Neuron (in vitro differentiated cells): ENCODE measurements around the gene NXPE1.

Source experiments
- H2AFZ ChIP-seq: one replicate; pipeline ENCODE4 v1.6.1; 2013; ENCODE audit warnings: low read depth, mild to moderate bottlenecking, inconsistent platforms, low read length, moderate library complexity
- H3K27me3 ChIP-seq: one replicate; pipeline ENCODE4 v1.6.1; 2013; ENCODE audit warnings: low read length; ENCODE audit not compliant: insufficient read depth
- H3K36me3 ChIP-seq: one replicate; pipeline ENCODE4 v1.6.1; 2013; ENCODE audit warnings: low read length; ENCODE audit not compliant: insufficient read depth
- H3K4me1 ChIP-seq: one replicate; pipeline ENCODE4 v1.6.1; 2013; ENCODE audit warnings: low read length; ENCODE audit not compliant: insufficient read depth
- H3K4me3 ChIP-seq: 2 replicates; pipeline ENCODE4 v1.5.1; 2013; ENCODE audit warnings: mild to moderate bottlenecking, low read length, moderate library complexity
- H3K9me3 ChIP-seq: one replicate; pipeline ENCODE4 v1.6.1; 2013; ENCODE audit warnings: low read length

Gene NXPE1

GRCh38 chr11:114595571-114595970 lies 35.9 kb upstream of the NXPE1 start, which contains the start of gene NXPE4:
NXPE4 (minus strand) TSS chr11:114595786; CDS start chr11:114594759, 1,027 bp downstream.
- H3K36me3 ChIP-seq: no peaks in the 10 kb centered on the region
- no peaks in the 10 kb centered on the region for H3K9me3 ChIP-seq

GRCh38 chr11:114594703-114595102 lies 35.0 kb upstream of the NXPE1 start:
- H3K9me3 ChIP-seq: no peaks in the 10 kb centered on the region
- no peaks in the 10 kb centered on the region for H3K27me3 ChIP-seq
- H3K4me1 ChIP-seq: no peaks in the 10 kb centered on the region
- no peaks in the 10 kb centered on the region for H3K36me3 ChIP-seq
- no peak overlapping the region for H3K4me3 ChIP-seq
- no peak overlapping the region for H2AFZ ChIP-seq

More at GRCh38 chr11:114595571-114595970, 35.9 kb upstream of the NXPE1 start, which contains the start of gene NXPE4:
- Histone ChIP-seq H3K4me1 (no peaks in the 10 kb centered on the region), H3K4me3 (no peak within 1 kb of the TSS), H2AFZ (no peak within 1 kb of the TSS), H3K27me3 (no peaks in the 10 kb centered on the region)

- no peaks in the 10 kb centered on the region for H3K27me3 ChIP-seq
- H3K4me1 ChIP-seq: no peaks in the 10 kb centered on the region
- no peaks in the 10 kb centered on the region for H3K36me3 ChIP-seq
- H3K9me3 ChIP-seq: peaks cover 4% of the 10 kb centered on the region
- no peak overlapping the region for H3K4me3 ChIP-seq
- no peak overlapping the region for H2AFZ ChIP-seq
Observed at GRCh38 chr11:114587398-114587953, 27.8 kb upstream of the NXPE1 start.

- Histone ChIP-seq H3K27me3 (no peaks in the 10 kb centered on the region), H3K4me3 (no peak overlapping the region)
Observed at GRCh38 chr11:114586797-114587196, 27.1 kb upstream of the NXPE1 start.

GRCh38 chr11:114571712-114572111 lies 12.0 kb upstream of the NXPE1 start:
- no peak overlapping the region for H2AFZ ChIP-seq
- H3K36me3 ChIP-seq: no peaks in the 10 kb centered on the region
- H3K9me3 ChIP-seq: no peaks in the 10 kb centered on the region
- H3K4me1 ChIP-seq: no peaks in the 10 kb centered on the region
- H3K4me3 ChIP-seq: no peak overlapping the region
- no peaks in the 10 kb centered on the region for H3K27me3 ChIP-seq

More at GRCh38 chr11:114586797-114587196, 27.1 kb upstream of the NXPE1 start:
- H3K9me3 ChIP-seq: peaks cover 4% of the 10 kb centered on the region
- no peak overlapping the region for H2AFZ ChIP-seq
- H3K4me1 ChIP-seq: no peaks in the 10 kb centered on the region
- H3K36me3 ChIP-seq: no peaks in the 10 kb centered on the region

- H3K27me3 ChIP-seq: no peaks in the 10 kb centered on the region
- no peaks in the 10 kb centered on the region for H3K4me1 ChIP-seq
- H3K36me3 ChIP-seq: no peaks in the 10 kb centered on the region
- no peak overlapping the region for H3K4me3 ChIP-seq
- no peaks in the 10 kb centered on the region for H3K9me3 ChIP-seq
- no peak overlapping the region for H2AFZ ChIP-seq
Observed at GRCh38 chr11:114569801-114570200, 10.1 kb upstream of the NXPE1 start.

GRCh38 chr11:114566276-114566675 lies 6.6 kb upstream of the NXPE1 start:
- H2AFZ ChIP-seq: no peak overlapping the region

GRCh38 chr11:114564831-114565230 lies 5.2 kb upstream of the NXPE1 start:
- H3K4me3 ChIP-seq: no peak overlapping the region
- H3K4me1 ChIP-seq: no peaks in the 10 kb centered on the region
- no peaks in the 10 kb centered on the region for H3K9me3 ChIP-seq
- H3K27me3 ChIP-seq: no peaks in the 10 kb centered on the region
- no peaks in the 10 kb centered on the region for H3K36me3 ChIP-seq
- no peak overlapping the region for H2AFZ ChIP-seq

More at GRCh38 chr11:114566276-114566675, 6.6 kb upstream of the NXPE1 start:
- H3K27me3 ChIP-seq: no peaks in the 10 kb centered on the region
- H3K4me1 ChIP-seq: no peaks in the 10 kb centered on the region
- no peak overlapping the region for H3K4me3 ChIP-seq
- H3K36me3 ChIP-seq: no peaks in the 10 kb centered on the region
- H3K9me3 ChIP-seq: no peaks in the 10 kb centered on the region

- peaks cover 3% of the 10 kb centered on the region for H3K27me3 ChIP-seq
- no peaks in the 10 kb centered on the region for H3K36me3 ChIP-seq
- no peaks in the 10 kb centered on the region for H3K4me1 ChIP-seq
- no peaks in the 10 kb centered on the region for H3K9me3 ChIP-seq
- H3K4me3 ChIP-seq: no peak overlapping the region
- no peak overlapping the region for H2AFZ ChIP-seq
Observed at GRCh38 chr11:114563077-114563476, 3.4 kb upstream of the NXPE1 start.

- Histone ChIP-seq H3K9me3 (no peaks in the 10 kb centered on the region), H3K4me3 (no peak overlapping the region), H3K4me1 (no peaks in the 10 kb centered on the region), H3K36me3 (no peaks in the 10 kb centered on the region), H2AFZ (no peak overlapping the region), H3K27me3 (peaks cover 3% of the 10 kb centered on the region)
Observed at GRCh38 chr11:114562166-114562916, 2.7 kb upstream of the NXPE1 start.

GRCh38 chr11:114556135-114556534 lies 3.5 kb downstream of the NXPE1 start:
- no peak overlapping the region for H2AFZ ChIP-seq
- H3K36me3 ChIP-seq: no peaks in the 10 kb centered on the region
- H3K4me1 ChIP-seq: no peaks in the 10 kb centered on the region
- H3K27me3 ChIP-seq: peaks cover 11% of the 10 kb centered on the region
- H3K4me3 ChIP-seq: no peak overlapping the region
- H3K9me3 ChIP-seq: no peaks in the 10 kb centered on the region

- Histone ChIP-seq H3K4me3 (no peak overlapping the region), H3K9me3 (no peaks in the 10 kb centered on the region), H2AFZ (no peak overlapping the region), H3K27me3 (peaks cover 9% of the 10 kb centered on the region), H3K4me1 (no peaks in the 10 kb centered on the region), H3K36me3 (no peaks in the 10 kb centered on the region)
Observed at GRCh38 chr11:114553642-114554041, 6.0 kb downstream of the NXPE1 start.

- Histone ChIP-seq H3K36me3 (no peaks in the 10 kb centered on the region), H3K27me3 (peaks cover 9% of the 10 kb centered on the region), H3K4me1 (no peaks in the 10 kb centered on the region), H2AFZ (no peak overlapping the region), H3K9me3 (no peaks in the 10 kb centered on the region), H3K4me3 (no peak overlapping the region)
Observed at GRCh38 chr11:114551060-114551459, 8.6 kb downstream of the NXPE1 start.
